Thyroid gland (tissue), 4 donors: ENCODE measurements around the gene PXDN. TPM values are rescaled to one million over a fixed set of nuclear protein-coding genes. Genes with fewer than 3 reads are reported as not detected.

Source experiments
- DNase-seq, 2 donors: peaks; one replicate each; pipeline ENCODE4 v3.0.0-alpha.2; 2019
- H3K27ac ChIP-seq, 3 donors: fragments of 200-600 bp; sonication (generic); 1 replicate in 2 of 3; 2 replicates in 1 of 3; pipeline ENCODE4 v1.5.1; 2016 to 2019; ENCODE audit warnings: mild to moderate bottlenecking in 1 of 3, moderate library complexity in 1 of 3
- H3K27me3 ChIP-seq: fragments of 200-600 bp; sonication (generic); one replicate; pipeline ENCODE4 v1.5.1; 2019
- H3K36me3 ChIP-seq, 2 donors: fragments of 200-600 bp; sonication (generic); one replicate each; pipeline ENCODE4 v1.5.1; 2016 to 2019
- H3K4me1 ChIP-seq, 2 donors: fragments of 200-600 bp; sonication (generic); one replicate each; pipeline ENCODE4 v1.5.1; 2017 to 2019
- H3K4me3 ChIP-seq, 3 donors: fragments of 200-600 bp; sonication (generic); replicated peaks in 1 of 3; 1 replicate in 2 of 3; 2 replicates in 1 of 3; pipeline ENCODE4 v1.5.1; 2016; ENCODE audit warnings: mild to moderate bottlenecking in 1 of 3
- H3K9me3 ChIP-seq: fragments of 200-600 bp; sonication (generic); one replicate; pipeline ENCODE4 v1.5.1; 2017
- POLR2A ChIP-seq, 2 donors: fragments of 450-650 bp; IDR thresholded peaks; one replicate each; pipeline ENCODE4 v1.6.1; 2017; ENCODE audit warnings: antibody characterized with exemption in 2 of 2, mild to moderate bottlenecking in 2 of 2, moderate library complexity in 1 of 2
- WGBS, 2 donors: methylation state at CpG; one replicate each; pipeline ENCODE4 v1.1.5; 2017; 5-methylcytosine and 5-hydroxymethylcytosine counted together
- intact Hi-C: fragments of 100-400 bp; cut with DNase I; formaldehyde crosslinking; loops from one replicate; pipeline ENCODE4 v1.15.1; 2023
- total RNA-seq, 4 donors: library from RNA; depleted of rRNA; stranded (reverse); fragments of >200 nt; gene quantifications; one replicate each; pipeline ENCODE4 v1.2.3, GENCODE V29; 2016
- TF ChIP-seq, protein P1 (sequence below), 6 experiments: fragments of 200-600 bp in 3 of 6; fragments of 450-650 bp in 3 of 6; sonication (generic) in 3 of 6; IDR thresholded peaks; one replicate each; pipeline ENCODE4 v1.5.1; 2016 to 2019; ENCODE audit warnings: antibody characterized with exemption in 6 of 6, mild to moderate bottlenecking in 2 of 6, inconsistent platforms in 1 of 6, moderate library complexity in 1 of 6

Gene PXDN
- total RNA-seq, 4 donors from 2014 or later: 6.9 to 17.3 (median 13.6) TPM

DNA sequence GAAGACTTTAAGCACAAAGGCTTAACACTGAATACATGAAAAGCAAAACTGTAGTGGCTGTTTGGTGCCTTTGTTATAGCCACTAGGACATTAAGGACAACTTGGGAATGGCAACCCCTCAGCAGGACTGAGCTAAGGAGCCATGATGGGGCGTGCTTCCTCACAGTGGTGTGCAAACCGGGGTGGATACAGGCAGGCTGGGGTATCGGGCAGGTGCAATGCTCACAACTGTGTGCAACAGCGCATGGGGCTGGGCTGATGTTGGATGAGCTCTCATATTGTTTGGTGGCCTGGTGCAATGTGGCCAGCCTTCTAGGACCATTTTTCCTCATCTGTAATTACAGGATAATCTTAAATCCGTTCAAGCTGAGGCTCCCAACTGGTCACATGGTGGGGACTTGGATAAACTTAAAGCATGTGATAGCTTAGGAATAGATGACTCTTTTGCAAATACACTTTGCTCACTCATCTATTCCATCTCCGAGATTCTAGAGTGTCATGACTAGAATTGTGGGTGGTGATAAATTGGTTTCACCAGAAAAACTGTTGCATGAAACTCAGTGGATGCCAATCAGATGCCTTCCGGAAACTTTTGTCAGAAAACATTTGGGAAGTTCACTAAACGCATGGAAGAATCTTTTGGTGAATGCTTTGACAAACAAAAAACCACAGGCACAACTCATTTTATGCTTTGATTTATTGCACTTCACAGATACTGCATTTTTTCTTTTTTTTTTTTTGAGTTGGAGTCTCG lies 116.5 kb downstream of the PXDN start:
- H3K27ac ChIP-seq: peak overlapping the region in 1 of 3 donors; percentile 58
- H3K9me3 ChIP-seq: no peaks in the 10 kb centered on the region
- no peak for DNase-seq
- no peak overlapping the region for H3K4me3 ChIP-seq
- 81 to 86% methylated on average over 9 of the region's 9 CpGs for WGBS, 2 donors
- H3K36me3 ChIP-seq: no peaks in the 10 kb centered on the region
- no peaks in the 10 kb centered on the region for H3K27me3 ChIP-seq
- H3K4me1 ChIP-seq: peaks cover 10 to 28% of the 10 kb centered on the region in 2 donors
- intact Hi-C loops: no loop called here
- no peak for TF ChIP-seq POLR2A (IDR thresholded peaks at IDR 0.05)
- TF ChIP-seq, protein P1, sequence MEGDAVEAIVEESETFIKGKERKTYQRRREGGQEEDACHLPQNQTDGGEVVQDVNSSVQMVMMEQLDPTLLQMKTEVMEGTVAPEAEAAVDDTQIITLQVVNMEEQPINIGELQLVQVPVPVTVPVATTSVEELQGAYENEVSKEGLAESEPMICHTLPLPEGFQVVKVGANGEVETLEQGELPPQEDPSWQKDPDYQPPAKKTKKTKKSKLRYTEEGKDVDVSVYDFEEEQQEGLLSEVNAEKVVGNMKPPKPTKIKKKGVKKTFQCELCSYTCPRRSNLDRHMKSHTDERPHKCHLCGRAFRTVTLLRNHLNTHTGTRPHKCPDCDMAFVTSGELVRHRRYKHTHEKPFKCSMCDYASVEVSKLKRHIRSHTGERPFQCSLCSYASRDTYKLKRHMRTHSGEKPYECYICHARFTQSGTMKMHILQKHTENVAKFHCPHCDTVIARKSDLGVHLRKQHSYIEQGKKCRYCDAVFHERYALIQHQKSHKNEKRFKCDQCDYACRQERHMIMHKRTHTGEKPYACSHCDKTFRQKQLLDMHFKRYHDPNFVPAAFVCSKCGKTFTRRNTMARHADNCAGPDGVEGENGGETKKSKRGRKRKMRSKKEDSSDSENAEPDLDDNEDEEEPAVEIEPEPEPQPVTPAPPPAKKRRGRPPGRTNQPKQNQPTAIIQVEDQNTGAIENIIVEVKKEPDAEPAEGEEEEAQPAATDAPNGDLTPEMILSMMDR (IDR thresholded peaks at IDR 0.05): no peak

DNA sequence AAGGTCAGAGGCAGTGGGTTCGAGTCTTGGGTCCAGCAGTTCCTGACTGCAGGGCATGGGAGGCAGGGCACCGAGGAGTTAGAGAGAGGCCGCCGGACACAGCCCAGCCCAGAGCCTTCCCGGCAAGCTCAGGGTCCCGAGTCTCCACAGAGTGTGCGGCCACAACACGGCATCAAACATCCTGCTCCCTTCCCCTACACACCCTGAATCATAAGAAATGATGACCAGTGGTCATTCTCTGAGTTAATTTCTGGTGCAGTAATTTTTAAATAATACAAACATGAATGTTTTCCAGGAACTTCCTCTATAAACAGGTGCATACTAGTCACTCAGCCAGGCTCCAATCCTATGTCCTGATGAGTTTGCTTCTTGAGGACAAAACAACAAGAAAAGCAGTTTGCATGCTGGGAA lies 118.0 kb downstream of the PXDN start:
- Histone ChIP-seq H3K36me3 (no peaks in the 10 kb centered on the region), H3K27me3 (no peaks in the 10 kb centered on the region), H3K4me1 (peaks cover 10 to 28% of the 10 kb centered on the region in 2 donors), H3K27ac (peak overlapping the region in 1 of 3 donors; percentile 60), H3K4me3 (no peak overlapping the region), H3K9me3 (no peaks in the 10 kb centered on the region)
- no peak for TF ChIP-seq POLR2A (IDR thresholded peaks at IDR 0.05)
- TF ChIP-seq, protein P1 (IDR thresholded peaks at IDR 0.05): no peak
- no peak for DNase-seq
- 73 to 88% methylated on average over 8 of the region's 8 CpGs for WGBS, 2 donors
- intact Hi-C loops: no loop called here

DNA sequence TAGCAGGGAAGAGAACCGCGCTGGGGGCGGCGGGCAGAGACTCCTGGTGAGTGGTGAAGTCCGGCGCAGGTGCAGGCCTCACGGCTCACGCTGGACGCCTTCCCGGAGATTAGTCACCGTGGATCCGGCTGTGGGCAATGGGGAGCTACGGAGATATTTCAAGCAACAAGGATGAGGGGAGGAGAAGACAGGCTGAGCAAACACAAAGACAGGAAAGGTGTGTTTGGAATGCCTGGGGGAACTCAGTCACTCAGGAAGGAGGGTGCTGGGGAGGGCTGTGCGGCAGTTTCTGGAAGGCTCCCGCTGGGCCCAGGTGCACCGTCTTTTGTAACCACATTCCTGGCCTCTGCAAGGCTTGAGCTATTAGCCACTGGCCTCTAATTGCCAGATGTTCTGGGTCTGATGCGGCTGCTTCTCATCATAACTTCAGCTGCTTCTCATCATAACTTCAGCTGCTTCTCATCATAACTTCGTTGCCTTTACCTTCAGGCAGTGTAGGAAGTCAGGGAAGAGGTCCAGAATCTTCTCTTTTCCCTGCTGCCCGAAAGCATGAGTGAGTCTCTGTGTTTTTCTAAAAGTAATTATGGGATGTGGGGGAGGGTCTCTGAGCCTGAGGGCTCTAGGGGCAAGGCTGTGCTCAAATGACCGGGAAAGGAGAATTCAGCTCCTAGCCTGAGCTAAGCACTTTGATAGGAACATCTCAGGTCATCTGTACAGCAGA lies 118.9 kb downstream of the PXDN start:
- H3K4me3 ChIP-seq: no peak overlapping the region
- peak overlapping the region in 2 of 3 donors; percentile 60 to 75 for H3K27ac ChIP-seq
- H3K4me1 ChIP-seq: peaks cover 10 to 28% of the 10 kb centered on the region in 2 donors
- intact Hi-C loops: no loop called here
- no peaks in the 10 kb centered on the region for H3K36me3 ChIP-seq
- no peak for TF ChIP-seq POLR2A (IDR thresholded peaks at IDR 0.05)
- TF ChIP-seq, protein P1 (IDR thresholded peaks at IDR 0.05): no peak
- no peaks in the 10 kb centered on the region for H3K9me3 ChIP-seq
- WGBS, 2 donors: 17 to 39% methylated on average over 20 of the region's 20 CpGs
- no peaks in the 10 kb centered on the region for H3K27me3 ChIP-seq
- DNase-seq: peak; percentile 82 to 91

DNA sequence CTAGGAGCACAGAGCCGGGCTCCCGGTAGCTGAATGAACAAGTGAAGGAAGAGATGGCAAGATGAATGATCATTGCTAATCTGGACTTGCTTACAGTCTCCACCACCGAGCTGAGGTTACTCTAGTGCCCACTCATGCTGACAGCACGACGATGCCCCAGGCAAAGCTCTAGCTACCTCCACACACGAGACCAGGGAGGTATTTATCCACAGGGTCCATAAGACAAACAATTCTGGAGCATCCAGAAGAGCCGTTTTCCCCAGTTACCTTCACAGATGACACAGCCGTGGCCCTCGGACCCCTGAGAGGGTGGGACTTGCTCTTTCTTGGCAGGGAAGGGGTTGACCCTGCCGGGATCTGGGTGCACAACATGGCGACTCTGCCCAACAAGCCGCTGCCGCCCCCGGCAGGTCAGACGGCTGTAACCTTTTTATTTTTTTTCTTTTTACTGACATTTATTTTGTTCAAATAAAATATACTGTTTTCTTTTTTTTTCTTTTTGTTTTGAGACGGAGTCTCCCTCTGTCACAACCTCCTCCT lies 120.3 kb downstream of the PXDN start:
- H3K9me3 ChIP-seq: no peaks in the 10 kb centered on the region
- intact Hi-C loops: no loop called here
- WGBS, 2 donors: 89 to 90% methylated on average over 16 of the region's 16 CpGs
- H3K36me3 ChIP-seq: no peaks in the 10 kb centered on the region
- peaks cover 10 to 25% of the 10 kb centered on the region in 2 donors for H3K4me1 ChIP-seq
- no peak for DNase-seq
- TF ChIP-seq, protein P1 (IDR thresholded peaks at IDR 0.05): no peak
- TF ChIP-seq POLR2A (IDR thresholded peaks at IDR 0.05): no peak
- H3K27me3 ChIP-seq: no peaks in the 10 kb centered on the region
- H3K27ac ChIP-seq: no peak overlapping the region
- H3K4me3 ChIP-seq: no peak overlapping the region
